Choroid plexus epithelial cell (primary cell): ENCODE data around the gene MAP3K5.

Experiments
- DNase-seq: peaks from one replicate; pipeline ENCODE4 v3.0.0-alpha.2; 2010; ENCODE audit warnings: low read depth
- H3K4me3 ChIP-seq: 2 replicates; pipeline ENCODE4 v1.5.1; 2011; ENCODE audit warnings: low read depth, mild to moderate bottlenecking, control low read depth, low read length, moderate library complexity
- TF ChIP-seq, protein P1 (sequence below): conservative IDR thresholded peaks from 2 replicates; pipeline ENCODE4 v1.5.1; 2011; ENCODE audit warnings: low read depth, mild to moderate bottlenecking, control low read depth, inconsistent platforms, low read length, moderate library complexity

The MAP3K5 gene

GRCh38 chr6:136779682-136780081 is 12.6 kb downstream of the MAP3K5 start:
- TF ChIP-seq, protein P1, sequence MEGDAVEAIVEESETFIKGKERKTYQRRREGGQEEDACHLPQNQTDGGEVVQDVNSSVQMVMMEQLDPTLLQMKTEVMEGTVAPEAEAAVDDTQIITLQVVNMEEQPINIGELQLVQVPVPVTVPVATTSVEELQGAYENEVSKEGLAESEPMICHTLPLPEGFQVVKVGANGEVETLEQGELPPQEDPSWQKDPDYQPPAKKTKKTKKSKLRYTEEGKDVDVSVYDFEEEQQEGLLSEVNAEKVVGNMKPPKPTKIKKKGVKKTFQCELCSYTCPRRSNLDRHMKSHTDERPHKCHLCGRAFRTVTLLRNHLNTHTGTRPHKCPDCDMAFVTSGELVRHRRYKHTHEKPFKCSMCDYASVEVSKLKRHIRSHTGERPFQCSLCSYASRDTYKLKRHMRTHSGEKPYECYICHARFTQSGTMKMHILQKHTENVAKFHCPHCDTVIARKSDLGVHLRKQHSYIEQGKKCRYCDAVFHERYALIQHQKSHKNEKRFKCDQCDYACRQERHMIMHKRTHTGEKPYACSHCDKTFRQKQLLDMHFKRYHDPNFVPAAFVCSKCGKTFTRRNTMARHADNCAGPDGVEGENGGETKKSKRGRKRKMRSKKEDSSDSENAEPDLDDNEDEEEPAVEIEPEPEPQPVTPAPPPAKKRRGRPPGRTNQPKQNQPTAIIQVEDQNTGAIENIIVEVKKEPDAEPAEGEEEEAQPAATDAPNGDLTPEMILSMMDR = no peak
- no peak for DNase-seq
- no peak overlapping the region for H3K4me3 ChIP-seq

DNA sequence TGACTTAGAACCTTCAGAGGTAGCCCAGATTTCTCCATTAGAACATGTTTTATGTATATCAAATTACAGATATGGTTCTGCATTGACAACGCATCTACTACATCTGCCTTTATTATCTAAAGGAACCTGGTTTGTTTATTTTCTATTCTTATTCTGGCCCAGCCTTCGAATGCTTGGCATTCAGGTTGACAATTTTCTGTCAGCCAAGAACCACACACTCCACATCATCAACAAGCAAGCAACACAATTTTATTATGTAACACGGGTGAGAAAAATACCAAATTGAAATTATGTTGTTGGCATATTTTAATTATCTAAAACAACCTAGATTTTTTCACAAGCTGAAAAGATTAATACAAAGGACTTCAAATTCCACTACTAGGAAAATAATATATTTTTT is 14.6 kb downstream of the MAP3K5 start:
- TF ChIP-seq, protein P1 = no peak
- DNase-seq = no peak
- H3K4me3 ChIP-seq = no peak overlapping the region

GRCh38 chr6:136775548-136775947 is 16.7 kb downstream of the MAP3K5 start:
- TF ChIP-seq, protein P1 = no peak
- DNase-seq = peak; percentile 49
- H3K4me3 ChIP-seq = no peak overlapping the region

GRCh38 chr6:136775081-136775480 is 17.2 kb downstream of the MAP3K5 start:
- TF ChIP-seq, protein P1 = no peak
- H3K4me3 ChIP-seq = no peak overlapping the region
- no peak for DNase-seq

GRCh38 chr6:136774228-136775041 is 17.8 kb downstream of the MAP3K5 start:
- H3K4me3 ChIP-seq = no peak overlapping the region
- TF ChIP-seq, protein P1 = no peak
- DNase-seq = peak; percentile 83

DNA sequence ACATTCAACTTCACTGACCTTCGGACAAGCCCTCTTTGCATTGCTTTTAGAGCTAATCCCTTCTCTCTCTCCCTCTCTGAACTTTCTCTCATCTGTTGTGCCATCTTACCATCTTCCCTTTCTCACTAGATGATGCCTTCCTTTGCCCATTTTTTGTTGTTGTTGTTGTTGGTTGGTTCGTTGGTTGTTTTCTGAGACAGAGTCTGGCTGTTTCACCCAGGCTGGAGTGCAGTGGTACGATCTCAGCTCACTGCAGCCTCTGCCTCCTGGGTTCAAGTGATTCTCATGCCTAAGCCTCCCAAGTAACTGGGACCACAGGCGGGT is 18.8 kb downstream of the MAP3K5 start:
- DNase-seq = no peak
- TF ChIP-seq, protein P1 = no peak
- no peak overlapping the region for H3K4me3 ChIP-seq
